Spleen (tissue), 11 donors: ENCODE measurements around the gene PAPOLB. TPM values are rescaled to one million over a fixed set of nuclear protein-coding genes. Genes with fewer than 3 reads are reported as not detected.

Experiments used
- DNase-seq: peaks from one replicate; pipeline ENCODE4 v3.0.0-alpha.2; 2020
- H3K27ac ChIP-seq, 8 donors: fragments of 200-600 bp; sonication (generic) in 7 of 8; 1 replicate in 4 of 8; 2 replicates in 4 of 8; pipeline versions ENCODE4 v1.5.0 to v1.8.0; 2016 to 2021; ENCODE audit warnings: inconsistent platforms in 4 of 8, mild to moderate bottlenecking in 4 of 8, moderate library complexity in 1 of 8
- H3K27me3 ChIP-seq, 7 donors: fragments of 200-600 bp; sonication (generic) in 6 of 7; replicated peaks in 1 of 7; 1 replicate in 4 of 7; 2 replicates in 3 of 7; pipeline versions ENCODE4 v1.5.0 to v1.8.0; 2016 to 2021; ENCODE audit warnings: inconsistent platforms in 3 of 7, mild to moderate bottlenecking in 1 of 7
- H3K36me3 ChIP-seq, 6 donors: fragments of 200-600 bp; sonication (generic) in 5 of 6; 1 replicate in 4 of 6; 2 replicates in 2 of 6; pipeline versions ENCODE4 v1.5.0 to v1.8.0; 2016 to 2021; ENCODE audit warnings: inconsistent platforms in 2 of 6
- H3K4me1 ChIP-seq, 6 donors: fragments of 200-600 bp; sonication (generic) in 5 of 6; 1 replicate in 3 of 6; 2 replicates in 3 of 6; pipeline versions ENCODE4 v1.5.0 to v1.8.0; 2016 to 2021; ENCODE audit warnings: inconsistent platforms in 3 of 6
- H3K4me3 ChIP-seq, 8 donors: fragments of 200-600 bp; sonication (generic) in 7 of 8; 1 replicate in 4 of 8; 2 replicates in 4 of 8; pipeline versions ENCODE4 v1.5.0 to v1.8.0; 2016 to 2021; ENCODE audit warnings: inconsistent platforms in 4 of 8, mild to moderate bottlenecking in 4 of 8, moderate library complexity in 2 of 8
- H3K9me3 ChIP-seq, 8 donors: fragments of 200-600 bp; sonication (generic) in 7 of 8; 1 replicate in 4 of 8; 2 replicates in 4 of 8; pipeline versions ENCODE4 v1.5.0 to v1.8.0; 2016 to 2021; ENCODE audit warnings: inconsistent platforms in 4 of 8
- POLR2A ChIP-seq, 3 donors: fragments of 450-650 bp; IDR thresholded peaks; one replicate each; pipeline ENCODE4 v1.5.1; 2017; ENCODE audit warnings: antibody characterized with exemption in 3 of 3, mild to moderate bottlenecking in 1 of 3
- POLR2AphosphoS5 ChIP-seq, 3 donors: sonication (generic); formaldehyde crosslinking; IDR thresholded peaks; one replicate each; pipeline ENCODE4 v1.5.1; 2017; ENCODE audit warnings: antibody characterized with exemption in 3 of 3
- WGBS, 5 donors: extraction: QIAGEN DNeasy Blood & Tissue Kit in 3 of 5; methylation state at CpG; one replicate each; pipeline versions ENCODE4 v1.1.5 to v1.1.7; 2013 to 2018; 5-methylcytosine and 5-hydroxymethylcytosine counted together
- intact Hi-C: fragments of 100-400 bp; cut with DNase I; formaldehyde crosslinking; loops from one replicate; pipeline ENCODE4 v1.15.0; 2023; ENCODE audit warnings: low total_unique reads
- polyA plus RNA-seq, 3 donors: library from polyadenylated mRNA; stranded (reverse); fragments of 200-250 nt; gene quantifications; one replicate each; pipeline ENCODE4 v1.2.1, GENCODE V29; 2013
- total RNA-seq, 7 donors: library from RNA; depleted of rRNA in 3 of 7; stranded (reverse); fragments of >200 nt in 3 of 7; fragmentation: NEBNext Ultra II Directional in 4 of 7; extraction: Animal tissue kit (Norgen Biotek cat#: 25700) in 4 of 7; gene quantifications; one replicate each; pipeline versions ENCODE4 v1.1.0 to v1.2.1, GENCODE V29; 2016 to 2021
- TF ChIP-seq, protein P1 (sequence below), 11 experiments: fragments of 200-600 bp in 7 of 11; fragments of 450-650 bp in 4 of 11; sonication (generic) in 4 of 11; IDR thresholded peaks in 8 of 11; conservative IDR thresholded peaks in 3 of 11; 1 replicate in 7 of 11; 2 replicates in 4 of 11; pipeline versions ENCODE4 v1.4.0 to v1.8.0; 2016 to 2021; ENCODE audit warnings: antibody characterized with exemption in 11 of 11, inconsistent platforms in 4 of 11, mild to moderate bottlenecking in 1 of 11
- donor health status: healthy with polysubstance abuse.
- donor health status: DM: no; HTN: no; CAD: no; lungs with moderate emphysema.
- donor health status: DM: no; HTN: no; CAD: no.
- donor health status: Bipolar disorder and iron deficiency.
- donor health status: healthy.
- donor health status: DM: no; HTN: no; CAD: no.
- donor health status: DM: yes; HTN: yes; CAD: no.

The PAPOLB gene
- total and polyA plus RNA-seq, 10 donors = 0.15 to 0.34 (median 0.26) TPM; not detected in 7

GRCh38 chr7:4845740-4846142, 16.1 kb downstream of the PAPOLB start:
- peaks cover 0 to 4% (median 0%) of the 10 kb centered on the region in 6 donors for H3K4me1 ChIP-seq
- no peak for DNase-seq
- no peak overlapping the region for H3K27ac ChIP-seq
- peaks cover 0 to 3% (median 0%) of the 10 kb centered on the region in 8 donors for H3K9me3 ChIP-seq
- intact Hi-C loops = no loop called here
- WGBS, 5 donors = 22 to 33% (median 25%) methylated on average over 18 of the region's 18 CpGs
- peaks cover 0 to 36% (median 0%) of the 10 kb centered on the region in 7 donors for H3K27me3 ChIP-seq
- no peaks in the 10 kb centered on the region for H3K36me3 ChIP-seq
- TF ChIP-seq, protein P1, sequence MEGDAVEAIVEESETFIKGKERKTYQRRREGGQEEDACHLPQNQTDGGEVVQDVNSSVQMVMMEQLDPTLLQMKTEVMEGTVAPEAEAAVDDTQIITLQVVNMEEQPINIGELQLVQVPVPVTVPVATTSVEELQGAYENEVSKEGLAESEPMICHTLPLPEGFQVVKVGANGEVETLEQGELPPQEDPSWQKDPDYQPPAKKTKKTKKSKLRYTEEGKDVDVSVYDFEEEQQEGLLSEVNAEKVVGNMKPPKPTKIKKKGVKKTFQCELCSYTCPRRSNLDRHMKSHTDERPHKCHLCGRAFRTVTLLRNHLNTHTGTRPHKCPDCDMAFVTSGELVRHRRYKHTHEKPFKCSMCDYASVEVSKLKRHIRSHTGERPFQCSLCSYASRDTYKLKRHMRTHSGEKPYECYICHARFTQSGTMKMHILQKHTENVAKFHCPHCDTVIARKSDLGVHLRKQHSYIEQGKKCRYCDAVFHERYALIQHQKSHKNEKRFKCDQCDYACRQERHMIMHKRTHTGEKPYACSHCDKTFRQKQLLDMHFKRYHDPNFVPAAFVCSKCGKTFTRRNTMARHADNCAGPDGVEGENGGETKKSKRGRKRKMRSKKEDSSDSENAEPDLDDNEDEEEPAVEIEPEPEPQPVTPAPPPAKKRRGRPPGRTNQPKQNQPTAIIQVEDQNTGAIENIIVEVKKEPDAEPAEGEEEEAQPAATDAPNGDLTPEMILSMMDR (IDR thresholded peaks at IDR 0.05 in 8 of 11, conservative IDR thresholded peaks at IDR 0.05 in 3 of 11) = no peak
- TF ChIP-seq POLR2A (IDR thresholded peaks at IDR 0.05) (no peak), POLR2AphosphoS5 (IDR thresholded peaks at IDR 0.05) (no peak)
- H3K4me3 ChIP-seq = no peak overlapping the region

- Histone ChIP-seq H3K36me3 (no peaks in the 10 kb centered on the region), H3K27ac (peak overlapping the region in 2 of 8 donors; percentile 43 to 45), H3K9me3 (no peaks in the 10 kb centered on the region), H3K27me3 (peaks cover 0 to 33% (median 0%) of the 10 kb centered on the region in 7 donors), H3K4me3 (no peak overlapping the region), H3K4me1 (peaks cover 0 to 4% (median 0%) of the 10 kb centered on the region in 6 donors)
- DNase-seq = peak; percentile 63
- TF ChIP-seq POLR2AphosphoS5 (IDR thresholded peaks at IDR 0.05) (peak in 2 of 3 donors; percentile 41 to 49), POLR2A (IDR thresholded peaks at IDR 0.05) (no peak)
- WGBS, 5 donors = 57 to 79% (median 70%) methylated on average over 21 to 22 of the region's 22 CpGs
- intact Hi-C loops = no loop called here
These were observed 19.3 kb downstream of the PAPOLB start for GRCh38 chr7:4842319-4843064.

DNA sequence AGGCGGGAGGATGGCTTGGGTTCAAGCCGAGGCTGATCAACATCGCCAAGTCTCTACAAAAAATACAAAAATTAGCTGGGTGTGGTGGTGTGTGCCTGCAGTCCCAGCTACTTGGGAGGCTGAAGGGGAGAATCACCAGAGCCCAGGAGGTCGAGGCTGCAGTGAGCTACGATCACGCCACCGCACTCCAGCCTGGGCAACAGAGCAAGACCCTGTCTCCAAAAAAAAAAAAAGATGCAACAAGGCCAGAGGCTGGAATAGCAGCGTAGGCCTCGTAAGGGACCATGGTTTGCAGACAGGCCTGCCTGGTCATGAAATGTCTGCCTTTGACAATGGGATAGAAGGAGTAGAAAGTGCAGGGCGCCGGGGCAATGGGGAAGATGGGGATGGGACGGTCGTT, 20.0 kb downstream of the PAPOLB start:
- WGBS, 5 donors = 90 to 94% (median 93%) methylated on average over 13 of the region's 13 CpGs
- no peaks in the 10 kb centered on the region for H3K36me3 ChIP-seq
- H3K27ac ChIP-seq = peak overlapping the region in 1 of 8 donors; percentile 45

GRCh38 chr7:4841007-4841784, 20.6 kb downstream of the PAPOLB start:
- intact Hi-C loops = no loop called here
- DNase-seq = peak; percentile 52
- TF ChIP-seq POLR2AphosphoS5 (IDR thresholded peaks at IDR 0.05) = no peak
- no peak for TF ChIP-seq POLR2A (IDR thresholded peaks at IDR 0.05)
- TF ChIP-seq, protein P1 (IDR thresholded peaks at IDR 0.05 in 8 of 11, conservative IDR thresholded peaks at IDR 0.05 in 3 of 11) = no peak
- peaks cover 0 to 23% (median 0%) of the 10 kb centered on the region in 7 donors for H3K27me3 ChIP-seq
- WGBS, 5 donors = 82 to 92% (median 87%) methylated on average over 17 of the region's 17 CpGs
- no peak overlapping the region for H3K4me3 ChIP-seq
- H3K27ac ChIP-seq = no peak overlapping the region
- no peaks in the 10 kb centered on the region for H3K36me3 ChIP-seq
- H3K4me1 ChIP-seq = peaks cover 0 to 4% (median 0%) of the 10 kb centered on the region in 6 donors
- no peaks in the 10 kb centered on the region for H3K9me3 ChIP-seq

More for the DNA sequence above, 20.0 kb downstream of the PAPOLB start:
- no peaks in the 10 kb centered on the region for H3K9me3 ChIP-seq
- no peak for TF ChIP-seq POLR2A (IDR thresholded peaks at IDR 0.05)
- TF ChIP-seq, protein P1 (IDR thresholded peaks at IDR 0.05 in 8 of 11, conservative IDR thresholded peaks at IDR 0.05 in 3 of 11) = no peak
- TF ChIP-seq POLR2AphosphoS5 (IDR thresholded peaks at IDR 0.05) = no peak
- H3K4me1 ChIP-seq = peaks cover 0 to 4% (median 0%) of the 10 kb centered on the region in 6 donors
- H3K27me3 ChIP-seq = peaks cover 0 to 28% (median 0%) of the 10 kb centered on the region in 7 donors
- no peak overlapping the region for H3K4me3 ChIP-seq
- DNase-seq = no peak
- intact Hi-C loops = no loop called here
